IPS-18c (cell line): ENCODE results near the gene ANKRD34A.
A peak's percentile ranks its signal among the peaks of the same experiment; 100 is the strongest.

Experiments used
- H3K4me3 ChIP-seq: 2 replicates; pipeline ENCODE4 v1.7.0; 2013; ENCODE audit warnings: low read depth, mild to moderate bottlenecking, low read length, moderate library complexity; ENCODE audit not compliant: insufficient read depth
- H3K9me3 ChIP-seq: one replicate; pipeline ENCODE4 v1.6.1; 2013; ENCODE audit warnings: mild to moderate bottlenecking, low read length, moderate library complexity; ENCODE audit not compliant: control insufficient read depth, insufficient read depth

The ANKRD34A gene

DNA sequence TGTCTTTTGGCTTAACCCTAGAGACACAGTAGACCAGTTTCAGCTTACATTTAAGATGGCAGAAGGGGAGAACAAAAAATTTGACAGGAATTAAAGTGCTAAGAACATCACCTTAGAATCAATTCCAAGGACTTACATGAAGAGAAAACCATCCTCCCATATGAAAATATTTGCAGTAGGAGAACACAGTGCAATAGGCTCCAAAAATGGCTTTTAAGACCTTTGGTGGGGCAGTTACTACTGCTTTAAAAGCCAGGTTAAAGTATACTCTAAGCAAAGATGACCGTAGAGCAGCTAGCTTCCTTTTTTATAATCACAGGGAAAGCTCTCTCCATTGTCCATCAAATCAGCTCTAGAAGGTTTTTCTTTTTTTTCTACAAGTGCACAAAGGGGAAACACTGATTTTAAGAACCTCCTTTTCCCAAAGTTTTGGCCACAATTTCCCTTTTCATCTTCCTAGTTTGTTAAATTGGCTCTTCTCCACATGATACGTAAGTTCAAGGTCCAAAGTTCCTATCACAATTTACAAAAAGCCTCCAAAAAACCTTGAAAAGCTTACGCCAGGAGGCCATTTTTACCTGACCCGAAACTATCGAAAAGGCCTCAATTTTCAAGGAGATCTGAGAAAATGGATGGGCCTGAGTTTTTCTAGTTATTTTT is 28.7 kb upstream of the ANKRD34A start:
- Histone ChIP-seq H3K4me3 (no peak overlapping the region), H3K9me3 (no peaks in the 10 kb centered on the region)

DNA sequence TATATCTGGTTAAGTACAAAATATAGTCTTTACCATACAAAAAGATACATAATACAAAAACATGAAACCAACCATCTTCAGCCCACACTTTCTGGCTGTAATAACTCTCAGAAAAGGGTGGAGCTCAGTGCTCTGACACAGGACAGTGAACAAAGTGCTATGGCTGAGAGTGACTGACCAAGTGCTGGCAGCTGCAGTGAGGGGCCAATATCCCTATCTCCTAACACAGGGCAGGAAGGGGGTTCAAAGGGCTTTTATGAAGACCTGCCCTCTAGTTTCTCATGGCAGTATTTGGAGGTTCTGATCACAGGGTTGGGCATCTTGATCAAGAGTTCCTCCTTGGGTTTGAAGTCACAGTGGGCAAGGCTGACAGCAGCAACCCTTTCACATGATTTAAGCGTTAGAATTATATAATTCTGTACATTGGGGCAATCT is 28.1 kb upstream of the ANKRD34A start:
- no peak overlapping the region for H3K4me3 ChIP-seq
- H3K9me3 ChIP-seq, result no peaks in the 10 kb centered on the region

DNA sequence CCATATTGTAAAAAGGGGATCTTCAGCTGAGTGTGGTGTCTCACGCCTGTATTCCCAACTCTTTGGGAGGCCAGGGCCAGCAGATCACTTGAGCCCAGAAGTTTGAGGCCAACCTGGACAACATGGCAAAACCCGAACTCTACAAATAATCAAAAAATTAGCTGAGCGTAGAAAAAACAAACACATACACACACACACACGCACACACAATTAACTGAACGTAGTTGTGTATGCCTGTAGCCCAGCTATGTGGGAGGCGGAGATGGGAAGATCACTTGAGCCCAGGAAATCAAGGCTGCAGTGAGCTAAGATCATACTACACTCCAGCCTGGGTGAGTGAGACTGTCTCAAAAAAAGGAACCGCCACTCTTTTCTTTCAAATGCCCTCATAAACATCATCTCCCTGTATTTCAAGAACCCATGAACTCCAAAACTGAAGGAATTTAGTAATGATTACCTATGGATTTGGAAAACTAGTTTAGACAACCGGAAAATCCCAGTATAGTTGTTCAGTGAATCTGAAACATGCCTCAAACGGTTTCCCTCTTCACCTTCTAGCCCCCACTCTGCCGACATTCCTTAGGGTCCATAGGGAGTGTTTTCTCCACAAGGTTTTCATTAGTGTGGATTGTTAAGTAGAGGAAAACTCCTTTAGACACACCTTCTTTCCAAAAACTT is 27.5 kb upstream of the ANKRD34A start:
- H3K4me3 ChIP-seq, result no peak overlapping the region
- no peaks in the 10 kb centered on the region for H3K9me3 ChIP-seq

DNA sequence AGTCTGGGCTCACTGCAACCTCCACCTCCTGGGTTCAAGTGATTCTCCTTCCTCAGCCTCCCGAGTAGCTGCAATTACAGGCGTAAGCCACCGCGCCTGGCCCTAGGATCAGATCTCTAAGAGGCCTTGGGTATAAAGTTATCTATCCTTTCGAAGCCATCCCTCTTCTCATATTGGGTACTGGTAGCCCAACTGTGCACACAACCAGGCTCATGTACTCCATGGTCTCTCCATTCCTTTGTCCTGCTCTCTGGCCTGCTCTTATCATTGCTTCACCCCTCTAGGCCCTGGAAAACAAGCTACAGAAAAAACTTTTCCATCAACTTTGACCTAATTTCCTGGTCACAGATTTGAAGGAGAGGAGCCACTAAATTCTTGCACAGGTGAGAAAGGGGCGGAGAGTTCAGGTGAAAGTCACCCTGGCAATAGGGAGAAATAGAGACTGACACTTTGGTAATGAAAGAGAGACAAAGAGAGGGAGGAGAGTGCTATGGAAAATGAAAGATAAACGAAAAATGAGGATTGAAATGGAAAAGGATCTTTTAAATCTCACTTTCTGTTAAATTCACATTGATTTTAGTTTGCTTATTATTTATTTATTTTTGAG is 26.0 kb upstream of the ANKRD34A start:
- H3K9me3 ChIP-seq, result no peaks in the 10 kb centered on the region
- no peak overlapping the region for H3K4me3 ChIP-seq

DNA sequence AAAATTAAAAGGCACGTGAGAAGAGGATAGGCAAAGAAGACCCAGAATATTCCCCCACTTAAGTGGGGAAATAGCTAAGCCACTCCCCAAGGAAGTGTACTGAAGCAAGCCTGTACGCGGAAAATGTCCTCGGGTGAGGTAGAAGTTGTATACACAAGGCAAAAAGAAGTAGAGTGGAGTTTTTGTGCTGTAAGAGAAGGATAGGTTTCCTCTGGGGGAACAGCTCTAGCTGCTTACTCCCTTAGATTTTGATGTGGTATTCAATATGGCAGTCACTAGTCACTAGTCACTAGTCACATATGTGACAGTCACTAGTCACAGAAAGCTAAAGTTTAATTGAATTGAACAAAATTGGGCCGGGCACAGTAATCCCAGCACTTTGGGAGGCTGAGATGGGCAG is 24.4 kb upstream of the ANKRD34A start:
- Histone ChIP-seq H3K4me3 (no peak overlapping the region), H3K9me3 (no peaks in the 10 kb centered on the region)

DNA sequence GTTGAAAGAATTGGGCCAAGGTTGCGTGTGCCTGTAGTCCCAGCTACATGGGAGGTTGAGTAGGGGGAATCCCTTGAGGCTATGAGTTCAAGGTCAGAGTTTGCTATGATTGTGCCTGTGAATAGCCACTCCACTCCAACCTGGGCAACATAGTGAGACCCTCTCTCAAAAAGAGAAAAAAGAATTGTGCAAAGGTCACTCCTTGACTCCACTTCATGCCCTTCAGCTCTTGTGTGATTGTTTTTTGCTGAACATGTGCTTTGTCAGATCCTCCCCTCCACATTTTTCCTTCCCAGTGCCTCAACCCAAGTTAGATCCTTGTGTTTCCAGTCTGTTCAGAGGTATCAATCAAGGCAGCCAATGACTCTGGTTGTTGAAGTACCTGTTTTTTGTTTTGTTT is 23.6 kb upstream of the ANKRD34A start:
- Histone ChIP-seq H3K4me3 (no peak overlapping the region), H3K9me3 (no peaks in the 10 kb centered on the region)

DNA sequence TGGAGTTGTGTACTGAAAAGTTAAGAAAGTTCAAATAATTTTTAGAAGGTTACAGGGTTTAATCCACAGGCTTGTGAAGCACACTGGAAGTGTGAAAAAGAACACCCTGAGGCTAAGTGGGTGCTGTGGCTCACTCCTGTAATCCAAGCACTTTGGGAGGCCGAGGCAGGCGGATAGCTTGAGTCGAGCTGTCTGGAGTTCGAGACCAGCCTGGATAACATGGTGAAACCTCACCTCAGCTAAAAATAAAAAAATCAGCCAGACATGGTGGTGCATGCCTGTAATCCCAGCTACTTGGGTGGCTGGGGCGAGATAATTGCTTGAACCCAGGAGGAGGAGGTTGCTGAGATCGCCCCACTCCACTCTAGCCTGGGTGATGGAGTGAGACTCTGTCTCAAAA is 22.2 kb upstream of the ANKRD34A start:
- Histone ChIP-seq H3K4me3 (no peak overlapping the region), H3K9me3 (no peaks in the 10 kb centered on the region)

DNA sequence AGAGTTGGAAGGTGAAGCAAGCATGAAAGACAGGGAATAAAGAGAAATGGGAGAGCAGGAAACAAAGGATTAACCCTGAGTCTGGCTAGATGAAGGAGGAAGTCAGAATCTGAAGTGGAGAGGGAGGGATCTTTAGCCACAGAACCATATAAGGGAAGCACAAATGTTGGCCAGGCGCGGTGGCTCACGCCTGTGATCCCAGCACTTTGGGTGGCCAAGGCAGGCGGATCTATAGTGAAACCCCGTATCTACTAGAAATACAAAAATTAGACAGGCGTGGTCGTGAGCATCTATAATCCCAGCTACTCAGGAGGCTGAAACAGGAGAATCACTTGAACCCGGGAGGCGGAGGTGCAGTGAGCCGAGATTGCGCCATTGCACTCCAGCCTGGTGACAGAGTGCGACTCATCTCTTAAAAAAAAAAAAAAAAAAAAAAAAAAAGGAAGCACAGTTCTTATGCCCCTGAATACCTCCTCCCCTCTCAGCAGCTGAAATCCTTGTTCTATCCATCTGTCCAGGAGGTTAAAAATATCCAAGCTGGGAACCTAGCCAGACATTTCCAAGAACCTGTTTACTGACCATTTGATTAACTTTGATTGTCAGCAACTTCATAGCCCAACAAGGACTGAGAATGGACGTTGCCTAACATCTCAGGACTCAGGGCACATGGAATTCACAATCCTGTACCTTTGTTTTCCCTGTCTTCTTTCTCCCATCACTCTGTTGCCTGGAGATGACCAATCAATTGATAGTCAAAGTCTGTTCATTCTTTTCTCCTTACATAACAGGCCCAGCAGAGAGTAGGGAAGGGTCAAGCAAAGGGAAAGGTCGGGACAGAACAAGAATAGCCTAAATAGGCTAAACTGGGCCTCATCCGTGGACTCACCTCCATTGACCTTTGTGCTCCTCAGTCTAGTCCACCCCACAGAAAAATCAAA is 21.4 kb upstream of the ANKRD34A start:
- Histone ChIP-seq H3K9me3 (peaks cover under 1% of the 10 kb centered on the region), H3K4me3 (no peak overlapping the region)

DNA sequence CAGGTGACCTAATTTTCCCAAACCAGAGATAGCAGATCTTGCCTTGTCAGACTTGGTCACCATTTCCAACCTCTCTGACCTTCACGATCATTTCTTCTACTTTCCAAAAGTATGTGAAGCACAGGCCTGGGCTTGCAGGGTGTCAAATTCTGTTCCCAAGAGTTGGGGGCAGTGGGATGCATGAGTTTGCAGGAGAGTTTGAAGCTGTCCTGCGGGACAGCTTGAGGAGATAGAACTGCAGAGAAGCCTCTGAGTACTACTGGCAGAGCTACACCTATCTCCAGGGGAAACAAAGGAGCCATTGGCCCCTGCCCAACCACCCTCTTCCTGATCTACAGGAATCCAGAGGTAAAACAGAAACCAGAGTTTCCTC is 20.7 kb upstream of the ANKRD34A start:
- Histone ChIP-seq H3K9me3 (peaks cover 2% of the 10 kb centered on the region), H3K4me3 (no peak overlapping the region)

DNA sequence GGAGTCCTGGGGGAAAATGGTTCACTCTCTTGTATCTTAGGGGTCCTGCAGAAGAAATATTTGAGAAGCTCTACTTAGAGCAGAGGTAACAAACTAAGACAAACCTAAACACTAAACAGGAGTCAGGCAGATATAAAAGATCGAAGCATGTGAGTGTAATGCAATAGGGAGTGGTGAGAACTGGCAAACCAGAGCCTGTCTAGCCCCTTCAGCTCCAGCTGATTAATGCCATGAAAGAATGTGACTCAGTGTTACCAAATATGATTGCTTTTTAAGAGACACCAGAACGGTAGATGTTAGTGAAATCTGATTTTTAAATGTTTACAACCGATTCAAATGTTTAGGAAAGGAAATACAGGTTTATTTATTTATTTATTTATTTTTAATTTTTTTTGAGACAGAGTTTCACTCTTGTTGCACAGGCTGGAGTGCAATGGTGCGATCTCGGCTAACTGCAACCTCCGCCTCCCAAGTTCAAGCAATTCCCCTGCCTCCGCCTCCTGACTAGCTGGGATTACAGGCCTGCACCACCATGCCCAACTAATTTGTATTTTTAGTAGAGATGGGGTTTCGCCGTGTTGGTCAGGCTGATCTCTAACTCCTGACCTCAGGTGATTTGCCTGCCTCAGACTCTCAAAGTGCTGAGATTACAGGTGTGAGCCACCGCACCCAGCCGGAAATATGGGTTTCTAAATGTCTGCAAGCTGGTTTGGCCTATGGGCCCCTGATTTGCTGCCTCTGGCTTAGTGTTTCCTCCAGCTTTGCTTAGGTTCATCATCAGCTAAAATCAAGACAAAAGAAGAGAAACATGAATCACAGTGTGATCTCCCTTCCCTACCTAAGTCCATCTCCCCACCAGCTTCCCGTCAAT is 19.8 kb upstream of the ANKRD34A start:
- Histone ChIP-seq H3K4me3 (no peak overlapping the region), H3K9me3 (peaks cover 2% of the 10 kb centered on the region)

DNA sequence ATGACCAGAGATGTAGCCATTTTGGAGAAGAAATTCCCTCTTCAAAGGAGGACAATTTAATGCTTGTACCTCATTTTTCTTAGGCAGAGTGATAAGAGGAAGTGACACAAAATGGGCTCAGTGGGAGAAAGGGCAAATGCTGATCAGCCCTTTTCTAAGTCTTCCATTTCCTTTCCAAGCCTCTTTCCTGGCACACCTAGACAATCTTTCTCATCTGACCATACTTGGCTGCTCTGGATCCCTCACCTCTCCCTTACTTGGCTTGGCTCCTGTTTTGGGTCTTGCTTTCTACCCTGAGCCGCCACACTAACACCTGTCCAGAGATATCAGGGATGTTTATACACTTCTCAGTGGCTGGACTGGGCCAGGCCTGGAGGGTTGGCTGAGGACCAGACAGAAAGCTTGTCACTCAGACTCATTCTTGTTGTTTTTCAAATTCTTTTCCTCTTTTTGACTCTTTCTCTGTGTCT is 18.9 kb upstream of the ANKRD34A start:
- H3K9me3 ChIP-seq, result peaks cover 2% of the 10 kb centered on the region

DNA sequence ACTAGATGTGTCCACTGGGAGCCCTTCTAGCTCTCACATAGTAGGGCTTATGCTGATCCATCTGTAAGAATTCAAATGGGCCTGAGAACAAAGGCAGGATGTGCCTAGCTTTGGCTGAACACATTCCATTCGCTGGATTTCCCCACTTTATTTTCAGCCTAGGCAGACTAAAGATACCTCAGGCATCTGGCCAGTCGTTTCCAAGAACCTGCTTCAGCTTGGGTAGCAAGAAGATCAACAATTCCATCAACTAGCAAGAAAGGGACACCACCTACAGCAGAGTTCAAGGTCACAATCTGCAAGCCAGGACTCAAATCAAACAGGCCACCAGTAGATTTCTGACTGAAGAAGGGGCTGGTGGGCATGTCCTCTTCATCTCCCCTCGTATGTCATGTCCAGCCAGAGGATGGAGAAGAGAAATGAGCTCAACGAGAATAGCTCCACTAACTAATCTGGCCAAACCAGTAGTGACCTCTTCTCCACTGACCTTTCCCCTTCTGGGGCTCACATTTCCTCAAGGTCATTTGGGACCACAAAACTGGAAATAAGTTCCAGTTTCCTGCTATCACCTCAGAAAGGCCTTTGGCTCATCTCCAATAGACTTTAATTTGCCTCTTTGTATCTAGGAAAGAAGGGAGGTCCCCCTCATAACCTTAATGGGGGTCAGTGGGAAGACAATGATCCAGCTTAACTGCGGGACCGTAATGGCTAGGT is 17.8 kb upstream of the ANKRD34A start:
- no peak overlapping the region for H3K4me3 ChIP-seq
- H3K9me3 ChIP-seq, result peaks cover 2% of the 10 kb centered on the region

More for the DNA sequence above, 18.9 kb upstream of the ANKRD34A start:
- H3K4me3 ChIP-seq, result no peak overlapping the region

DNA sequence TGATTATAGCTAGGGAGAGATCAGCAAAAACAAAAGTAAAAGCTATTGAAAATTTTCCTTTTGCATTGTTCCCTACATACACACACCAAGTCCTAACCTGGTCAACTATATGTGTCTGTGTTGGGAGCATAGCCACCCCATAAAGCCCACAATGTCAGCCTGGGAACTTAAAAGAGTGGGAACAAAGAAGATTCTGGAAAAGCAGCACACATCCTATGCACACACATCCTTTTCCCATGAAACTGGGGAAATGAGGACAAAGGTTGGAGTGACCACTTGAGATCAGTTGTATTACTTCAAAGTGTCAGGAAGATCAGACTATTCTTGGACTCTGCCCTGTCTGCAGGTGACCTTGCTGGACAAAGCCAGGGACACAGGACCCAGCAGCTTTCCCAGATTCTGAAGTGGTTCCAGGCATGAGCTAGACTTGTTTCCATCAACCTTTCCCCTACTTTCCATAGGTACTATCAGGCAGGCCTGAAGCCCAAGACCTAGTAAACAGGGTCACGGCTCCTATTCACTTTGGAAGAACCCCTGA is 16.2 kb upstream of the ANKRD34A start:
- no peak overlapping the region for H3K4me3 ChIP-seq
- peaks cover 2% of the 10 kb centered on the region for H3K9me3 ChIP-seq

DNA sequence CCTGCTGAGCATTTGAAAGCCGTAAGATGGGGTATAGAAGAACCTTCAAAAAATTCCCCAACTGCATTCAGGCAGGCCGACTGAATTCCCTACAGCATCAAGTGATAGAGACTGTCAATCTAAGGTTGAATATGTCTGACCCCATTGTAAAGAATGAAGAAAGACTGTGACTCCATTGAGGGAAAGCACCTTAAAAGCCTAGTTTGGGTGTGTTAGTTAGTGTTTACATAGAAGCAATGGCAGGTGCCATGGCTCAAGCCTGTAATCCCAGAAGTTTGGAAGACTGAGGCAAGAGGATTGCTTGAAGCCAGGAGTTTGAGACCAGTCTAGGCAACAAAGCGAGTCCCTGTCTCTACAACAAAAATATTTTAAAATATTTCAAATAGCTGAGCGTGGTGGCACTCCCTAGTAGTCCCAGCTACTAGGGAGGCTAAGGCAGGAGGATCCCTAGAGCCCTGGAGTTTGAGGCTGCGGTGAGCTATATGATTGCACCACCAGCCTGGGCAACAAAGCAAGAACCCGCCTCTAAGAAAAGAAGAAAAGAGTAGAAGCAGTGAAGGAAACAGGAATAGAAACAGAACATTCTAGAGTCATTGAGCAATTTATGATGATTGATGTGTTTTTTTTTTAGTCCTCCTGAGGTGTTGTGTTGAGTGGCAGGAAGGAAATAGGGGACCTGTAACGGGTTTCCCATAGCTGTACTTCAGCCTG is 15.5 kb upstream of the ANKRD34A start:
- Histone ChIP-seq H3K9me3 (peaks cover 2% of the 10 kb centered on the region), H3K4me3 (peak overlapping the region; percentile 20; the same call in 1 of the 2 replicates)
